OCI-LY7 (cell line): ENCODE results near the gene FAH.

Experiments
- EZH2phosphoT487 ChIP-seq: fragments of 200-600 bp; sonication (generic); IDR thresholded peaks from 2 replicates; pipeline ENCODE4 v1.6.1; 2018; ENCODE audit warnings: low read depth, borderline replicate concordance, mild to moderate bottlenecking, mixed run types, antibody characterized with exemption, low read length, moderate library complexity, mixed read lengths
- TF ChIP-seq, protein P1 (sequence below): fragments of 200-600 bp; sonication (generic); conservative IDR thresholded peaks from 2 replicates; pipeline ENCODE4 v1.5.1; 2014; ENCODE audit warnings: mild to moderate bottlenecking, antibody characterized with exemption, low read length, moderate library complexity, mixed read lengths

DNA sequence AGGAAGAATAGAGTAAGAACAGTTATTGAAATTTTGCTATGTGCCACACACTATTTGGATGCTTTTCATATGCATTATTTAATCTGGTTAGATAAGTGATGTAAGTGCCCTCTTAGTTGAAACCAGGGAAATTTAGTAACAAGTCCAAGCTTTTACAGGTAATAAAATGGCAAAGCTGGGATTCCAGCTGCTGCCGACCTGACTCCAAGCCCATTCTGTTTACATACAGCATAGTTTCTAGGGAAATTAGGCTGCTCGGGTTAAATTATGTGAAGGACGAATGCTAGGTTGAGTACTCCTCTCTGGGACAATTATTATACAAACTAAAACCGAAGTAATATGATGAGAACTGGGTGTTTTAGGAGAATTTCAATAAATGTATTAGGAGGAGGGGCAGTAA lies 38.7 kb upstream of the FAH start:
- TF ChIP-seq, protein P1, sequence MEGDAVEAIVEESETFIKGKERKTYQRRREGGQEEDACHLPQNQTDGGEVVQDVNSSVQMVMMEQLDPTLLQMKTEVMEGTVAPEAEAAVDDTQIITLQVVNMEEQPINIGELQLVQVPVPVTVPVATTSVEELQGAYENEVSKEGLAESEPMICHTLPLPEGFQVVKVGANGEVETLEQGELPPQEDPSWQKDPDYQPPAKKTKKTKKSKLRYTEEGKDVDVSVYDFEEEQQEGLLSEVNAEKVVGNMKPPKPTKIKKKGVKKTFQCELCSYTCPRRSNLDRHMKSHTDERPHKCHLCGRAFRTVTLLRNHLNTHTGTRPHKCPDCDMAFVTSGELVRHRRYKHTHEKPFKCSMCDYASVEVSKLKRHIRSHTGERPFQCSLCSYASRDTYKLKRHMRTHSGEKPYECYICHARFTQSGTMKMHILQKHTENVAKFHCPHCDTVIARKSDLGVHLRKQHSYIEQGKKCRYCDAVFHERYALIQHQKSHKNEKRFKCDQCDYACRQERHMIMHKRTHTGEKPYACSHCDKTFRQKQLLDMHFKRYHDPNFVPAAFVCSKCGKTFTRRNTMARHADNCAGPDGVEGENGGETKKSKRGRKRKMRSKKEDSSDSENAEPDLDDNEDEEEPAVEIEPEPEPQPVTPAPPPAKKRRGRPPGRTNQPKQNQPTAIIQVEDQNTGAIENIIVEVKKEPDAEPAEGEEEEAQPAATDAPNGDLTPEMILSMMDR = no peak
- no peak for TF ChIP-seq EZH2phosphoT487
